Measurements from ENCODE around the gene ERICH3. TPM values are rescaled to one million over a fixed set of nuclear protein-coding genes. Genes with fewer than 3 reads are reported as not detected.

The ERICH3 gene, protein sequence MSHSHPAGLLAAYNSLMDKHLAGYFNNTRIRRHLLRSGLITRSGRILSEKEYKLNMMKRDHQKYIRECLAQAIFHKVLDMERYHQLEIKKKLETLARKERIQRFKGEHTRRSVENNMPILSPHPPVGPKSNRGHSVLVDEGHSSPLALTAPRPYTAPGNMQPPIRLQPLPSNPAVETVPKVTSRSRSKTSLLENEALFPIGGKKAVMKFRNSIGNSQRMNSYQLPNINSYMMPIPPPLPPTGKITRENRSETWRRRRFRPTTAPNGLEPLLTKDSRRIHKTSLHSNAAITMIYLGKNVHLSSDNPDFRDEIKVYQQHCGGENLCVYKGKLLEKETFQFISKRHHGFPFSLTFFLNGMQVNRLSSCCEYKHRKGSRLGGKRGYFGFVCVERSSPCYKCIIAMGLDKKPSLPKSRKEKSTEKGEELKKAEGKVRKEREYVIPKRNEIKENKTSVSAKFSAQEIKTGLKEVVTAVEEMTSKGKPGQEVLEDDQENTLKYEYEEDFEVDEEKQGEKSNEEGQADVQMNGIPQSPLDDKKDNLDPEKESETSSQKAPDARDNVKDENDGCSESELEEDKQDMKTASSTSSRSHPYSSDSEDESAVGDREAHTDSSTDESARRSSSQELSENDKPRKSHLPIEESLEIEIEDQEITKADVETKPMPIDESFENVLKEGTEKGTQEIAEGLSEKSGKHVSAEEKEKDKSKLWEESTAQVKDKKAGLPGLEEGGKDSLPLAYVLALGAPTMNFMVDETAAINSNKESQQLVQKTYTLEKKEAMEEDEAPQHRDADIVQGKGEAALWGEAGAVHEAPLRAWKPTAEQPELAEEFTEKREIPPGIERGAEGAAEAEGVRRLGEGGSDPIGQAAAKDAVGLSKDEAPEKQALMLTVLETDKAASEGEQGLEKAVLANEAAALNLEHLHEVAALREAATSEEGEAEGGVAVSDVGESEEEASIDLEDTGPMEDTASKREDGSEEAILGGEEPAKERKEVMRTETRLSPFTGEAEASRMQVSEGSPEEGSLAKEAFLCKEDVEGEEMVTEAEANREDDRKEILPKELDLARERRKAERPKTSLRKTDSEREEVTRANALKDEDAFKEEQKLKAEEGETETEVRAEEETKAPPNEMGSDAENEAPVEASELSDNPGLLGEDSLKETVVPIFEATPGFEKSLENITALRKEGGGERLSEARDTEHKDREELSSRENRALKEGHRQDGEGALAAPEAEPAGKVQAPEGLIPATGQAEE (N-terminal part only)
- total RNA-seq, result not detected in 2 replicates

DNA sequence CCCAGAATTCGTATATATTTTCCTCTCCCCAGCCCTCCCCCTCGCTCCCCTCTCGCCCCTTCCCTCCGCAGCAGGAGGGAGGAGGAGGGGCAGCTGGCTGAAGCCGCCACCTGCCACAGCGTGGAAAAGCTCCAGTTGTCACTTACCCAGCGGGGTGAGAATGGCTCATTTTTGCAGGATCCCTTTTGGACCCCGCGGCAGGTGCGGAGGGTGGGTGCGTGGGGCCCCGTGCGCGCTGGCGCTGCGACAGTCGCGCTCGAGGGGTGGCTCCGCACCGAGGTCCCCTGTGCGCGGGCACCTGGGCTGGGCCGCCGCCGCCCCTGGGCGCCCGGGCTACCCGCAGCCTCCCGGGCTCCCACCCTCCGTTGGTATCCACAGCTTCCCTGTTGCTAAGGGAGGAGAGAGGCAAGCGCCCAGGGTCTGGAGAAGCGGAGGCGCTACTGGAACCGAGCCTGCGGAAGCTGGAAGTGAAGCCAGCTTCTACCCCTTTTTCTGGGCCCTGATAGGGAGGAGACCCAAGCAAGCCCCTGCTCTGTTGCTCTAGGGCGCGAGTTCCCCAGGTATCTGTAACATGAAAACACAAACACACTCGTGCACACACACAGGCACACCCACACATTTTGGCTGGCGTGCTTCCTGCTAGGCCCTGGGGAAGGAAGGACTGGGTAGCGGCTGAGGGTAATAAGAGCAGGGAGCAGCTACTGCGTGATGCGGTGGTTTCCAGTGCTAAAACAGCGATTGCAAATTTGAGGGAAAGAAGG is at the start of gene ERICH3:
TSS of gene ERICH3 (minus strand) at position 442 of the 761 bp plus-strand sequence. CDS start at position 169, 273 bp downstream.

Other genes starting within 250 kb of the ERICH3 start
- not detected in 2 replicates for gene LRRC53, start 161.2 kb downstream of the ERICH3 start, total RNA-seq
- 37.3 and 46.7 TPM in 2 replicates for gene CRYZ, start 59.3 kb upstream of the ERICH3 start, total RNA-seq
- gene TYW3, start 59.4 kb upstream of the ERICH3 start, total RNA-seq, result 18.1 and 21.2 TPM in 2 replicates